Adrenal gland (tissue), 5 donors: ENCODE measurements around the gene INPP4B.

Source experiments
- POLR2A ChIP-seq, 2 donors: fragments of 450-650 bp; IDR thresholded peaks; one replicate each; pipeline ENCODE4 v1.6.1; 2017; ENCODE audit warnings: antibody characterized with exemption in 2 of 2, mild to moderate bottlenecking in 2 of 2, moderate library complexity in 1 of 2
- TF ChIP-seq, protein P1 (sequence below), 6 experiments: fragments of 450-650 bp in 4 of 6; fragments of 200-600 bp in 2 of 6; sonication (generic) in 1 of 6; IDR thresholded peaks; 1 replicate in 5 of 6; 2 replicates in 1 of 6; pipeline versions ENCODE4 v1.5.1 to v1.8.0; 2016 to 2021; ENCODE audit warnings: antibody characterized with exemption in 6 of 6, mild to moderate bottlenecking in 2 of 6, moderate library complexity in 1 of 6
- donor health status: DM: no; HTN: no; CAD: no.

- TF ChIP-seq, protein P1, sequence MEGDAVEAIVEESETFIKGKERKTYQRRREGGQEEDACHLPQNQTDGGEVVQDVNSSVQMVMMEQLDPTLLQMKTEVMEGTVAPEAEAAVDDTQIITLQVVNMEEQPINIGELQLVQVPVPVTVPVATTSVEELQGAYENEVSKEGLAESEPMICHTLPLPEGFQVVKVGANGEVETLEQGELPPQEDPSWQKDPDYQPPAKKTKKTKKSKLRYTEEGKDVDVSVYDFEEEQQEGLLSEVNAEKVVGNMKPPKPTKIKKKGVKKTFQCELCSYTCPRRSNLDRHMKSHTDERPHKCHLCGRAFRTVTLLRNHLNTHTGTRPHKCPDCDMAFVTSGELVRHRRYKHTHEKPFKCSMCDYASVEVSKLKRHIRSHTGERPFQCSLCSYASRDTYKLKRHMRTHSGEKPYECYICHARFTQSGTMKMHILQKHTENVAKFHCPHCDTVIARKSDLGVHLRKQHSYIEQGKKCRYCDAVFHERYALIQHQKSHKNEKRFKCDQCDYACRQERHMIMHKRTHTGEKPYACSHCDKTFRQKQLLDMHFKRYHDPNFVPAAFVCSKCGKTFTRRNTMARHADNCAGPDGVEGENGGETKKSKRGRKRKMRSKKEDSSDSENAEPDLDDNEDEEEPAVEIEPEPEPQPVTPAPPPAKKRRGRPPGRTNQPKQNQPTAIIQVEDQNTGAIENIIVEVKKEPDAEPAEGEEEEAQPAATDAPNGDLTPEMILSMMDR (IDR thresholded peaks at IDR 0.05): no peak
- no peak for TF ChIP-seq POLR2A (IDR thresholded peaks at IDR 0.05)
These were observed 480.7 kb downstream of the INPP4B start for GRCh38 chr4:142365391-142365790.
